Activated T-helper 17 cell treated with anti-CD3 and anti-CD28 coated beads, Interleukin-2, amount 50 U/mL, for 72 hours (primary cell): Measurements from ENCODE around the gene INSYN2B. TPM values are rescaled to one million over a fixed set of nuclear protein-coding genes. Genes with fewer than 3 reads are reported as not detected.
A peak's percentile ranks its signal among the peaks of the same experiment; 100 is the strongest.
"Not testable (repeated sequence)": the region's sequence is repeated elsewhere in the genome, so short reads cannot be mapped to it uniquely, and the experiment has no call there.

Experiments
- ATAC-seq: fragments of 150-1000 bp; cut with Tn5 transposase; replicated peaks from 2 replicates; pipeline ENCODE4 v1.10.0; 2021; ENCODE audit warnings: mild to moderate bottlenecking, moderate library complexity
- H3K27ac Mint-ChIP-seq: one replicate; pipeline ENCODE4 v1.8.0; 2022; ENCODE audit warnings: mixed read lengths
- H3K27me3 Mint-ChIP-seq: one replicate; pipeline ENCODE4 v1.8.0; 2022; ENCODE audit warnings: mixed read lengths
- H3K36me3 Mint-ChIP-seq: one replicate; pipeline ENCODE4 v1.8.0; 2022; ENCODE audit warnings: low read depth, mild to moderate bottlenecking, mixed read lengths
- H3K4me1 Mint-ChIP-seq: one replicate; pipeline ENCODE4 v1.8.0; 2022; ENCODE audit warnings: mixed read lengths
- H3K4me3 Mint-ChIP-seq: one replicate; pipeline ENCODE4 v1.8.0; 2022; ENCODE audit warnings: mild to moderate bottlenecking, mixed read lengths
- H3K9me3 Mint-ChIP-seq: one replicate; pipeline ENCODE4 v1.8.0; 2022; ENCODE audit warnings: mixed read lengths
- total RNA-seq, 2 donors: library from RNA; stranded (reverse); gene quantifications; one replicate each; pipeline ENCODE4 v1.2.3, GENCODE V29; 2022

The INSYN2B gene
- total RNA-seq, 2 donors from 2014 or later: not detected

- peaks cover 72% of the 10 kb centered on the region for H3K36me3 Mint-ChIP-seq
- ATAC-seq: peak; percentile 99
These were observed 123.7 kb downstream of the INSYN2B start for GRCh38 chr5:169856571-169856970.

GRCh38 chr5:169851321-169851850, 128.9 kb downstream of the INSYN2B start:
- H3K9me3 Mint-ChIP-seq: peaks cover 14% of the 10 kb centered on the region
- H3K27ac Mint-ChIP-seq: peak overlapping the region; percentile 16
- peak; percentile 44 for ATAC-seq

More at GRCh38 chr5:169856571-169856970, 123.7 kb downstream of the INSYN2B start:
- Mint-ChIP-seq H3K4me1 (peaks cover 18% of the 10 kb centered on the region), H3K27ac (peak overlapping the region; percentile 78), H3K27me3 (no peaks in the 10 kb centered on the region), H3K9me3 (no peaks in the 10 kb centered on the region), H3K4me3 (no peak overlapping the region)

GRCh38 chr5:169850409-169850808, 129.9 kb downstream of the INSYN2B start:
- H3K27me3 Mint-ChIP-seq: no peaks in the 10 kb centered on the region
- H3K4me3 Mint-ChIP-seq: no peak overlapping the region
- H3K9me3 Mint-ChIP-seq: peaks cover 14% of the 10 kb centered on the region
- H3K27ac Mint-ChIP-seq: no peak overlapping the region
- no peak for ATAC-seq
- H3K4me1 Mint-ChIP-seq: peaks cover 5% of the 10 kb centered on the region
- H3K36me3 Mint-ChIP-seq: peaks cover 96% of the 10 kb centered on the region

More at GRCh38 chr5:169851321-169851850, 128.9 kb downstream of the INSYN2B start:
- H3K4me1 Mint-ChIP-seq: peaks cover 9% of the 10 kb centered on the region
- no peaks in the 10 kb centered on the region for H3K27me3 Mint-ChIP-seq
- peaks cover 95% of the 10 kb centered on the region for H3K36me3 Mint-ChIP-seq
- H3K4me3 Mint-ChIP-seq: no peak overlapping the region

GRCh38 chr5:169848792-169849191, 131.5 kb downstream of the INSYN2B start:
- Mint-ChIP-seq H3K9me3 (peaks cover 14% of the 10 kb centered on the region), H3K27me3 (no peaks in the 10 kb centered on the region), H3K4me1 (no peaks in the 10 kb centered on the region), H3K4me3 (no peak overlapping the region), H3K36me3 (peaks cover 97% of the 10 kb centered on the region), H3K27ac (no peak overlapping the region)
- no peak for ATAC-seq

- H3K27me3 Mint-ChIP-seq: no peaks in the 10 kb centered on the region
- no peak for ATAC-seq
- H3K36me3 Mint-ChIP-seq: peaks cover 98% of the 10 kb centered on the region
- H3K9me3 Mint-ChIP-seq: peaks cover 14% of the 10 kb centered on the region
- no peak overlapping the region for H3K27ac Mint-ChIP-seq
- no peaks in the 10 kb centered on the region for H3K4me1 Mint-ChIP-seq
- no peak overlapping the region for H3K4me3 Mint-ChIP-seq
These were observed 132.0 kb downstream of the INSYN2B start for GRCh38 chr5:169848271-169848670.

- Mint-ChIP-seq H3K36me3 (peaks cover 98% of the 10 kb centered on the region), H3K4me3 (no peak overlapping the region), H3K9me3 (peaks cover 14% of the 10 kb centered on the region), H3K27me3 (no peaks in the 10 kb centered on the region), H3K27ac (no peak overlapping the region), H3K4me1 (no peaks in the 10 kb centered on the region)
- ATAC-seq: no peak
These were observed 132.8 kb downstream of the INSYN2B start for GRCh38 chr5:169847519-169847918.

GRCh38 chr5:169842699-169843098, 137.6 kb downstream of the INSYN2B start:
- H3K4me1 Mint-ChIP-seq: peaks cover 11% of the 10 kb centered on the region
- H3K9me3 Mint-ChIP-seq: peaks cover 3% of the 10 kb centered on the region
- no peak for ATAC-seq
- H3K4me3 Mint-ChIP-seq: no peak overlapping the region
- H3K36me3 Mint-ChIP-seq: peaks cover 98% of the 10 kb centered on the region
- no peaks in the 10 kb centered on the region for H3K27me3 Mint-ChIP-seq
- H3K27ac Mint-ChIP-seq: no peak overlapping the region

GRCh38 chr5:169840405-169840804, 139.9 kb downstream of the INSYN2B start:
- H3K27me3 Mint-ChIP-seq: no peaks in the 10 kb centered on the region
- ATAC-seq: no peak
- peaks cover 14% of the 10 kb centered on the region for H3K4me1 Mint-ChIP-seq
- H3K4me3 Mint-ChIP-seq: no peak overlapping the region
- H3K27ac Mint-ChIP-seq: no peak overlapping the region
- H3K9me3 Mint-ChIP-seq: no peaks in the 10 kb centered on the region
- peaks cover 86% of the 10 kb centered on the region for H3K36me3 Mint-ChIP-seq

- peak; percentile 90 for ATAC-seq
- Mint-ChIP-seq H3K27me3 (no peaks in the 10 kb centered on the region), H3K9me3 (no peaks in the 10 kb centered on the region), H3K27ac (peak overlapping the region; percentile 29), H3K4me1 (peaks cover 21% of the 10 kb centered on the region), H3K4me3 (peak overlapping the region; percentile 9), H3K36me3 (peaks cover 78% of the 10 kb centered on the region)
These were observed 141.6 kb downstream of the INSYN2B start for GRCh38 chr5:169838688-169839087.

- Mint-ChIP-seq H3K9me3 (no peaks in the 10 kb centered on the region), H3K4me3 (no peak overlapping the region), H3K36me3 (peaks cover 76% of the 10 kb centered on the region), H3K27ac (peak overlapping the region; percentile 29), H3K4me1 (peaks cover 27% of the 10 kb centered on the region), H3K27me3 (no peaks in the 10 kb centered on the region)
- no peak for ATAC-seq
These were observed 142.6 kb downstream of the INSYN2B start for GRCh38 chr5:169837686-169838085.

- Mint-ChIP-seq H3K27me3 (no peaks in the 10 kb centered on the region), H3K27ac (no peak overlapping the region), H3K4me1 (peaks cover 32% of the 10 kb centered on the region), H3K9me3 (no peaks in the 10 kb centered on the region), H3K36me3 (peaks cover 74% of the 10 kb centered on the region), H3K4me3 (no peak overlapping the region)
- no peak for ATAC-seq
These were observed 143.3 kb downstream of the INSYN2B start for GRCh38 chr5:169836835-169837536.

- H3K27me3 Mint-ChIP-seq, H3K9me3 Mint-ChIP-seq, H3K4me3 Mint-ChIP-seq: not testable (repeated sequence)
- peaks cover 36% of the 10 kb centered on the region for H3K4me1 Mint-ChIP-seq
- peak overlapping the region; percentile 74 for H3K27ac Mint-ChIP-seq
- ATAC-seq: peak; percentile 49
- H3K36me3 Mint-ChIP-seq: peaks cover 62% of the 10 kb centered on the region
These were observed 145.8 kb downstream of the INSYN2B start for GRCh38 chr5:169834540-169834939.

GRCh38 chr5:169833681-169834292, 146.5 kb downstream of the INSYN2B start:
- peak; percentile 21 for ATAC-seq
- H3K4me3 Mint-ChIP-seq, H3K27me3 Mint-ChIP-seq, H3K9me3 Mint-ChIP-seq: not testable (repeated sequence)
- Mint-ChIP-seq H3K27ac (peak overlapping the region; percentile 58), H3K4me1 (peaks cover 38% of the 10 kb centered on the region), H3K36me3 (peaks cover 54% of the 10 kb centered on the region)

- Mint-ChIP-seq H3K27me3 (no peaks in the 10 kb centered on the region), H3K4me1 (peaks cover 38% of the 10 kb centered on the region), H3K9me3 (no peaks in the 10 kb centered on the region), H3K27ac (no peak overlapping the region), H3K4me3 (no peak overlapping the region), H3K36me3 (peaks cover 45% of the 10 kb centered on the region)
- no peak for ATAC-seq
These were observed 147.4 kb downstream of the INSYN2B start for GRCh38 chr5:169832845-169833244.

GRCh38 chr5:169832304-169832703, 148.0 kb downstream of the INSYN2B start:
- H3K36me3 Mint-ChIP-seq: peaks cover 43% of the 10 kb centered on the region
- H3K4me3 Mint-ChIP-seq: no peak overlapping the region
- no peak overlapping the region for H3K27ac Mint-ChIP-seq
- peaks cover 36% of the 10 kb centered on the region for H3K4me1 Mint-ChIP-seq
- no peaks in the 10 kb centered on the region for H3K27me3 Mint-ChIP-seq
- ATAC-seq: no peak
- no peaks in the 10 kb centered on the region for H3K9me3 Mint-ChIP-seq
